Activated naive CD4-positive, alpha-beta T cell treated with Interleukin-2 at 50 U/mL for 16 hours (primary cell): ENCODE results near the gene GTF2B.
A peak's percentile ranks its signal among the peaks of the same experiment; 100 is the strongest.
"Not testable (repeated sequence)": the region's sequence is repeated elsewhere in the genome, so short reads cannot be mapped to it uniquely, and the experiment has no call there.

Source experiments
- DNase-seq: peaks from one replicate; pipeline ENCODE4 v3.0.0-alpha.2; 2020

The GTF2B gene

GRCh38 chr1:88891318-88891950 lies at the start of gene GTF2B:
GTF2B (minus strand) TSS chr1:88891567; CDS start chr1:88891499, 68 bp downstream.
- DNase-seq = peak; percentile 94

GRCh38 chr1:88938528-88938927 lies 47.2 kb upstream of the GTF2B start:
- not testable (repeated sequence) for DNase-seq

- DNase-seq = no peak
Observed at GRCh38 chr1:88936760-88937342, 45.5 kb upstream of the GTF2B start.

- no peak for DNase-seq
Observed at GRCh38 chr1:88936223-88936523, 44.8 kb upstream of the GTF2B start.

- DNase-seq = no peak
Observed at GRCh38 chr1:88935522-88936222, 44.3 kb upstream of the GTF2B start.

- DNase-seq = not testable (repeated sequence)
Observed at GRCh38 chr1:88930176-88930575, 38.8 kb upstream of the GTF2B start.

- DNase-seq = no peak
Observed at GRCh38 chr1:88923224-88923623, 31.9 kb upstream of the GTF2B start.

- DNase-seq = no peak
Observed at GRCh38 chr1:88922214-88922613, 30.8 kb upstream of the GTF2B start.

GRCh38 chr1:88920845-88921244 lies 29.5 kb upstream of the GTF2B start:
- DNase-seq = no peak

- no peak for DNase-seq
Observed at GRCh38 chr1:88917321-88918025, 26.1 kb upstream of the GTF2B start.

- DNase-seq = no peak
Observed at GRCh38 chr1:88916883-88917282, 25.5 kb upstream of the GTF2B start.

GRCh38 chr1:88911800-88912199 lies 20.4 kb upstream of the GTF2B start:
- DNase-seq = not testable (repeated sequence)

GRCh38 chr1:88911161-88911560 lies 19.8 kb upstream of the GTF2B start:
- no peak for DNase-seq

- no peak for DNase-seq
Observed at GRCh38 chr1:88910401-88910800, 19.0 kb upstream of the GTF2B start.

GRCh38 chr1:88900883-88901282 lies 9.5 kb upstream of the GTF2B start:
- no peak for DNase-seq

- no peak for DNase-seq
Observed at GRCh38 chr1:88897070-88897730, 5.8 kb upstream of the GTF2B start.

GRCh38 chr1:88892357-88892877 lies 1.1 kb upstream of the GTF2B start:
- no peak for DNase-seq

GRCh38 chr1:88891951-88892340 lies 579 bp upstream of the GTF2B start:
- no peak for DNase-seq

GRCh38 chr1:88890791-88891317 lies 513 bp downstream of the GTF2B start:
- DNase-seq = peak; percentile 37

- DNase-seq = no peak
Observed at GRCh38 chr1:88890131-88890530, 1.2 kb downstream of the GTF2B start.

GRCh38 chr1:88888750-88889149 lies 2.6 kb downstream of the GTF2B start:
- DNase-seq = no peak

- DNase-seq = no peak
Observed at GRCh38 chr1:88885933-88886332, 5.4 kb downstream of the GTF2B start.

- no peak for DNase-seq
Observed at GRCh38 chr1:88883156-88883555, 8.2 kb downstream of the GTF2B start.
